GM18868 (cell line): ENCODE measurements around the gene GRIN2B.

Experiments
- ATAC-seq: cut with Tn5 transposase; IDR thresholded peaks from one replicate; pipeline ENCODE4 v1.9.1; 2021; ENCODE audit warnings: mild to moderate bottlenecking, moderate library complexity; ENCODE audit not compliant: unreplicated experiment

Gene GRIN2B

GRCh38 chr12:13981296-13981962 is at the start of gene GRIN2B:
Gene GRIN2B, minus strand, starts transcription at chr12:13981602. Its CDS starts 115,394 bp downstream, at chr12:13866208.
- ATAC-seq: no peak

GRCh38 chr12:14026537-14026936 is 45.1 kb upstream of the GRIN2B start:
- no peak for ATAC-seq

- no peak for ATAC-seq
Measured at GRCh38 chr12:14024591-14024990, 43.2 kb upstream of the GRIN2B start.

- no peak for ATAC-seq
Measured at GRCh38 chr12:14018080-14018479, 36.7 kb upstream of the GRIN2B start.

GRCh38 chr12:14010989-14011388 is 29.6 kb upstream of the GRIN2B start:
- no peak for ATAC-seq

GRCh38 chr12:14007639-14008038 is 26.2 kb upstream of the GRIN2B start:
- ATAC-seq: no peak

GRCh38 chr12:13992585-13992984 is 11.2 kb upstream of the GRIN2B start:
- ATAC-seq: no peak

GRCh38 chr12:13992106-13992505 is 10.7 kb upstream of the GRIN2B start:
- ATAC-seq: no peak

- ATAC-seq: no peak
Measured at GRCh38 chr12:13986031-13986430, 4.6 kb upstream of the GRIN2B start.

GRCh38 chr12:13981990-13982389 is 588 bp upstream of the GRIN2B start:
- ATAC-seq: no peak

- ATAC-seq: no peak
Measured at GRCh38 chr12:13980538-13981295, 685 bp downstream of the GRIN2B start.

- ATAC-seq: no peak
Measured at GRCh38 chr12:13979772-13980378, 1.5 kb downstream of the GRIN2B start.

- no peak for ATAC-seq
Measured at GRCh38 chr12:13978876-13979275, 2.5 kb downstream of the GRIN2B start.

GRCh38 chr12:13976880-13977279 is 4.5 kb downstream of the GRIN2B start:
- no peak for ATAC-seq

GRCh38 chr12:13976028-13976584 is 5.3 kb downstream of the GRIN2B start:
- no peak for ATAC-seq

GRCh38 chr12:13973996-13974395 is 7.4 kb downstream of the GRIN2B start:
- no peak for ATAC-seq

GRCh38 chr12:13970803-13971202 is 10.6 kb downstream of the GRIN2B start:
- no peak for ATAC-seq

GRCh38 chr12:13968281-13968680 is 13.1 kb downstream of the GRIN2B start:
- no peak for ATAC-seq

- ATAC-seq: no peak
Measured at GRCh38 chr12:13964666-13965065, 16.7 kb downstream of the GRIN2B start.

GRCh38 chr12:13962699-13963098 is 18.7 kb downstream of the GRIN2B start:
- no peak for ATAC-seq

GRCh38 chr12:13961971-13962370 is 19.4 kb downstream of the GRIN2B start:
- ATAC-seq: no peak
